ENCODE data around the gene ANKRD40. TPM values are rescaled to one million over a fixed set of nuclear protein-coding genes. Genes with fewer than 3 reads are reported as not detected.

The ANKRD40 gene
- total and polyA plus RNA-seq, 10 of the 15 experiments (the other 5 are each of a cell fraction or from before 2014, with no cell fraction given) = 5.9 to 21.7 (median 14.8) TPM

DNA sequence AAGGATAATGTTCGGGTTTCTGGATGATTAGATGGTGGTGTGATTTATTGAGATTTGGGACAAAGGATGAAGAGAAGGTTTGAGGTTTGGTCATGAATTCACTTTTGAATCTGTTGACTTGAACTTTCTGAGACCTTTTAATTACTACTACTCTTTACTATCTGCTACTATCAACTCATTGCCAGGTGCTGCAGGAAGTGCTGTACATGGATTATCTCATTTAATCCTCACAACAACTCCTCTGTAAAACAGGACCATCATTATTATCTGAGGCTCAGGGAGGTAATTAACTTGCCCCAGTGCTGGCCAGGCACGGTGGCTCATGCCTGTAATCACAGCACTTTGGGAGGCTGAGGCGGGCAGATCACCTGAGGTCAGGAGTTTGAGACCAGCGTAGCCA, 2.9 kb upstream of the ANKRD40 start (continued):
- TF ChIP-seq, protein P1, sequence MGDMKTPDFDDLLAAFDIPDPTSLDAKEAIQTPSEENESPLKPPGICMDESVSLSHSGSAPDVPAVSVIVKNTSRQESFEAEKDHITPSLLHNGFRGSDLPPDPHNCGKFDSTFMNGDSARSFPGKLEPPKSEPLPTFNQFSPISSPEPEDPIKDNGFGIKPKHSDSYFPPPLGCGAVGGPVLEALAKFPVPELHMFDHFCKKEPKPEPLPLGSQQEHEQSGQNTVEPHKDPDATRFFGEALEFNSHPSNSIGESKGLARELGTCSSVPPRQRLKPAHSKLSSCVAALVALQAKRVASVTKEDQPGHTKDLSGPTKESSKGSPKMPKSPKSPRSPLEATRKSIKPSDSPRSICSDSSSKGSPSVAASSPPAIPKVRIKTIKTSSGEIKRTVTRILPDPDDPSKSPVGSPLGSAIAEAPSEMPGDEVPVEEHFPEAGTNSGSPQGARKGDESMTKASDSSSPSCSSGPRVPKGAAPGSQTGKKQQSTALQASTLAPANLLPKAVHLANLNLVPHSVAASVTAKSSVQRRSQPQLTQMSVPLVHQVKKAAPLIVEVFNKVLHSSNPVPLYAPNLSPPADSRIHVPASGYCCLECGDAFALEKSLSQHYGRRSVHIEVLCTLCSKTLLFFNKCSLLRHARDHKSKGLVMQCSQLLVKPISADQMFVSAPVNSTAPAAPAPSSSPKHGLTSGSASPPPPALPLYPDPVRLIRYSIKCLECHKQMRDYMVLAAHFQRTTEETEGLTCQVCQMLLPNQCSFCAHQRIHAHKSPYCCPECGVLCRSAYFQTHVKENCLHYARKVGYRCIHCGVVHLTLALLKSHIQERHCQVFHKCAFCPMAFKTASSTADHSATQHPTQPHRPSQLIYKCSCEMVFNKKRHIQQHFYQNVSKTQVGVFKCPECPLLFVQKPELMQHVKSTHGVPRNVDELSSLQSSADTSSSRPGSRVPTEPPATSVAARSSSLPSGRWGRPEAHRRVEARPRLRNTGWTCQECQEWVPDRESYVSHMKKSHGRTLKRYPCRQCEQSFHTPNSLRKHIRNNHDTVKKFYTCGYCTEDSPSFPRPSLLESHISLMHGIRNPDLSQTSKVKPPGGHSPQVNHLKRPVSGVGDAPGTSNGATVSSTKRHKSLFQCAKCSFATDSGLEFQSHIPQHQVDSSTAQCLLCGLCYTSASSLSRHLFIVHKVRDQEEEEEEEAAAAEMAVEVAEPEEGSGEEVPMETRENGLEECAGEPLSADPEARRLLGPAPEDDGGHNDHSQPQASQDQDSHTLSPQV (IDR thresholded peaks at IDR 0.05) = no peak
- no peak for TF ChIP-seq SIX5 (IDR thresholded peaks at IDR 0.05; ENCODE audit: low read depth, low read length, severe bottlenecking)

DNA sequence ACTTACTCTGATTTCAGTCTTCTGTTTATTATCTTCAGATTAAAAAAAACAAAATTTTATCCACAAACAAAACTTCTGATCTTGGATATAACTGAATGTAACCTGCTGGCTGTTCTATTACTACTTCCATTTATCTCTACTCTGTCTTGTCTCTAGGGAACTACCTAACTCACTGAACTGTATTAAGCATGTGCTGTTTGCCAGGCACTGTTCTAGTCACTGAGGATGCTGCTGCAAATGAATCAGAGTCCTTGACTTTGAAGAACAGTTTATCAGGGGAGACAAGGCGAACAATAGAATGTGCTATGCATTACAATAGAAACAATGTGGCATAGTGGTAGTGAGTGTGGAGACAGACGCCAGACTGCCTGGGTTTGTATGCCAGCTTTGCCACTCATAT, 2.3 kb upstream of the ANKRD40 start:
- H3K9me3 ChIP-seq (replicated peaks; ENCODE audit: control insufficient read depth, insufficient read depth, low read length) = no peaks in the 10 kb centered on the region
- intact Hi-C loops (cut with micrococcal nuclease; ENCODE audit: unreplicated experiment) (no loop called here), in situ Hi-C loops (cut with MboI) (no loop called here)
- TF ChIP-seq KDM1A (IDR thresholded peaks at IDR 0.05; ENCODE audit: borderline replicate concordance) (no peak), ZNF24 (IDR thresholded peaks at IDR 0.05) (no peak), POLR2AphosphoS5 (IDR thresholded peaks at IDR 0.05; ENCODE audit: low read length) (no peak), HDGF (IDR thresholded peaks at IDR 0.05) (no peak), HDAC2 (IDR thresholded peaks at IDR 0.05) (no peak), EP300 (IDR thresholded peaks at IDR 0.05; ENCODE audit: borderline replicate concordance in 1 of 2, control insufficient read depth in 1 of 2, low read depth in 2 of 2, low read length in 2 of 2) (no peak), E2F4 (IDR thresholded peaks at IDR 0.05; ENCODE audit: low read depth, low read length) (no peak)
- TF ChIP-seq, protein P2, sequence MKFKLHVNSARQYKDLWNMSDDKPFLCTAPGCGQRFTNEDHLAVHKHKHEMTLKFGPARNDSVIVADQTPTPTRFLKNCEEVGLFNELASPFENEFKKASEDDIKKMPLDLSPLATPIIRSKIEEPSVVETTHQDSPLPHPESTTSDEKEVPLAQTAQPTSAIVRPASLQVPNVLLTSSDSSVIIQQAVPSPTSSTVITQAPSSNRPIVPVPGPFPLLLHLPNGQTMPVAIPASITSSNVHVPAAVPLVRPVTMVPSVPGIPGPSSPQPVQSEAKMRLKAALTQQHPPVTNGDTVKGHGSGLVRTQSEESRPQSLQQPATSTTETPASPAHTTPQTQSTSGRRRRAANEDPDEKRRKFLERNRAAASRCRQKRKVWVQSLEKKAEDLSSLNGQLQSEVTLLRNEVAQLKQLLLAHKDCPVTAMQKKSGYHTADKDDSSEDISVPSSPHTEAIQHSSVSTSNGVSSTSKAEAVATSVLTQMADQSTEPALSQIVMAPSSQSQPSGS (IDR thresholded peaks at IDR 0.05; ENCODE audit: low read length) = no peak
- H3K4me2 ChIP-seq (ENCODE audit: control insufficient read depth, insufficient read depth) = no peak overlapping the region
- H3K27me3 ChIP-seq (replicated peaks in 1 of 2; ENCODE audit: control insufficient read depth in 2 of 2, insufficient read depth in 2 of 2, low read length in 1 of 2) = no peaks in the 10 kb centered on the region
- ChIA-PET POLR2A (no interaction called here), CTCF (interaction anchor here (1.0 kb wide), 1 partner anchor 231 kb away, joined by 3 read pairs; no protein-coding TSS in a partner anchor), RAD21 (ENCODE audit: unreplicated experiment) (no interaction called here), SMC1A (ENCODE audit: uncharacterized antibody, unreplicated experiment) (no interaction called here)
- DNase-seq (ENCODE audit: low read depth, low spot score) = no peak
- BruUV-seq (replicated peaks) = no TSS peak
- no peak overlapping the region for H3K27ac ChIP-seq (ENCODE audit: control insufficient read depth, insufficient read depth)
- WGBS (ENCODE audit: insufficient coverage, insufficient replicate concordance, low lambda C conversion rate, missing lambda C conversion rate) = 100% methylated on average over 2 of the region's 2 CpGs
- no peak for FAIRE-seq
- peaks cover 32% of the 10 kb centered on the region for H3K79me2 ChIP-seq (ENCODE audit: control insufficient read depth, insufficient read depth, low read length)
- no peak overlapping the region for H2AFZ ChIP-seq (ENCODE audit: control insufficient read depth, low read depth, low read length)
- ATAC-seq = no peak
- no peaks in the 10 kb centered on the region for H4K20me1 ChIP-seq (ENCODE audit: control insufficient read depth, insufficient read depth)
- no peak overlapping the region for H3K4me3 ChIP-seq
- peaks cover 9% of the 10 kb centered on the region for H3K4me1 ChIP-seq (ENCODE audit: control insufficient read depth, insufficient read depth, low read length)
- no peaks in the 10 kb centered on the region for H3K36me3 ChIP-seq (ENCODE audit: control insufficient read depth in 2 of 2, insufficient read depth in 2 of 2, low read length in 1 of 2)
- no peak overlapping the region for H3K9ac ChIP-seq (ENCODE audit: control insufficient read depth, insufficient read depth, low read length)
